Endothelial cell of umbilical vein (primary cell): ENCODE measurements around the gene VDAC2.

Source experiments
- CTCF ChIP-seq, 2 donors: IDR thresholded peaks; 1 replicate in 1 of 2; 2 replicates in 1 of 2; pipeline ENCODE4 v1.5.1; 2011; ENCODE audit warnings: low read length in 2 of 2, mild to moderate bottlenecking in 2 of 2, moderate library complexity in 2 of 2, control low read depth in 1 of 2, inconsistent platforms in 1 of 2, low read depth in 1 of 2; ENCODE audit not compliant: insufficient read depth in 1 of 2; ENCODE audit errors: extremely low read depth in 1 of 2
- EZH2 ChIP-seq: IDR thresholded peaks from 2 replicates; pipeline ENCODE4 v1.6.1; 2012; ENCODE audit warnings: borderline replicate concordance, low read depth, mild to moderate bottlenecking, moderate library complexity, low read length, inconsistent platforms; ENCODE audit not compliant: severe bottlenecking
- GATA2 ChIP-seq: IDR thresholded peaks from 2 replicates; pipeline ENCODE4 v1.7.0; 2011; ENCODE audit warnings: low read depth, mild to moderate bottlenecking, moderate library complexity, mixed read lengths, low read length; ENCODE audit not compliant: insufficient read length, insufficient read depth
- MAX ChIP-seq: IDR thresholded peaks from 2 replicates; pipeline ENCODE4 v1.6.1; 2011; ENCODE audit not compliant: insufficient read depth, insufficient read length
- MYC ChIP-seq: IDR thresholded peaks from one replicate; pipeline ENCODE4 v1.6.1; 2011; ENCODE audit warnings: mild to moderate bottlenecking, low read depth, low read length
- POLR2A ChIP-seq: IDR thresholded peaks from 2 replicates; pipeline ENCODE4 v1.6.1; 2012; ENCODE audit warnings: low read depth, mild to moderate bottlenecking, control low read depth, low read length
- POLR2AphosphoS5 ChIP-seq: IDR thresholded peaks from 2 replicates; pipeline ENCODE4 v1.6.1; 2012; ENCODE audit warnings: low read depth, mild to moderate bottlenecking, control low read depth, low read length, moderate library complexity; ENCODE audit not compliant: insufficient read depth

- TF ChIP-seq CTCF (IDR thresholded peaks at IDR 0.05; ENCODE audit: extremely low read depth in 1 of 2, insufficient read depth in 1 of 2, low read depth in 1 of 2, low read length in 2 of 2): no peak
- no peak for TF ChIP-seq MYC
- no peak for TF ChIP-seq EZH2
- TF ChIP-seq POLR2AphosphoS5: no peak
- TF ChIP-seq MAX: no peak
- no peak for TF ChIP-seq POLR2A
- no peak for TF ChIP-seq GATA2
Observed at GRCh38 chr10:75233444-75234016, 22.9 kb downstream of the VDAC2 start.
